Kidney (tissue), 14 donors: ENCODE measurements around the gene TBC1D24. TPM values are rescaled to one million over a fixed set of nuclear protein-coding genes. Genes with fewer than 3 reads are reported as not detected.
A peak's percentile ranks its signal among the peaks of the same experiment; 100 is the strongest.
"Not testable (repeated sequence)": the region's sequence is repeated elsewhere in the genome, so short reads cannot be mapped to it uniquely, and the experiment has no call there.

Experiments used
- DNase-seq, 5 donors: peaks; one replicate each; pipeline ENCODE4 v3.0.0-alpha.2; 2013 to 2020
- FAIRE-seq: peaks from 2 replicates; lab custom pipeline; 2012; peaks lifted over from hg19 to GRCh38; lab: Jason Lieb, UNC
- H3K27ac ChIP-seq, 2 donors: one replicate each; pipeline ENCODE4 v1.7.0; 2013; ENCODE audit warnings: low read depth in 2 of 2, low read length in 2 of 2, inconsistent platforms in 1 of 2
- H3K27me3 ChIP-seq: one replicate; pipeline ENCODE4 v1.7.1; 2013; ENCODE audit warnings: low read length, inconsistent platforms; ENCODE audit not compliant: control insufficient read depth, insufficient read depth
- H3K36me3 ChIP-seq, 3 donors: one replicate each; pipeline versions ENCODE4 v1.7.0 to v1.7.1; 2013; ENCODE audit warnings: low read length in 3 of 3, control low read depth in 1 of 3, inconsistent platforms in 1 of 3; ENCODE audit not compliant: insufficient read depth in 3 of 3, control insufficient read depth in 2 of 3
- H3K4me1 ChIP-seq, 3 donors: one replicate each; pipeline versions ENCODE4 v1.7.0 to v1.7.1; 2013; ENCODE audit warnings: low read length in 3 of 3, inconsistent platforms in 1 of 3, low read depth in 1 of 3; ENCODE audit not compliant: control insufficient read depth in 2 of 3, insufficient read depth in 2 of 3
- H3K4me3 ChIP-seq, 3 donors: one replicate each; pipeline versions ENCODE4 v1.7.0 to v1.8.1; 2013; ENCODE audit warnings: low read length in 3 of 3, control low read depth in 1 of 3, inconsistent platforms in 1 of 3
- H3K9ac ChIP-seq, 3 donors: one replicate each; pipeline versions ENCODE4 v1.7.0 to v1.7.1; 2013; ENCODE audit warnings: low read length in 3 of 3, control low read depth in 1 of 3, inconsistent platforms in 1 of 3
- H3K9me3 ChIP-seq, 3 donors: one replicate each; pipeline versions ENCODE4 v1.7.0 to v1.7.1; 2013; ENCODE audit warnings: low read length in 3 of 3, control low read depth in 1 of 3, inconsistent platforms in 1 of 3; ENCODE audit not compliant: control insufficient read depth in 2 of 3, insufficient read depth in 1 of 3
- intact Hi-C: fragments of 100-400 bp; cut with DNase I; formaldehyde crosslinking; loops from one replicate; pipeline ENCODE4 v1.11.1; 2022
- polyA plus RNA-seq: library from polyadenylated mRNA; stranded (reverse); fragments of 350-450 nt; fragmentation: Illumina TruSeq; extraction: RNeasy Lipid Tissue Mini Kit (QIAGEN cat#74804); gene quantifications from one replicate; pipeline ENCODE4 v1.2.3, GENCODE V29; 2014; ENCODE audit warnings: low read depth, low replicate concordance; ENCODE audit not compliant: insufficient read depth
- total RNA-seq: library from RNA; stranded (reverse); fragmentation: NEBNext Ultra II Directional; extraction: Animal tissue kit (Norgen Biotek cat#: 25700); gene quantifications from one replicate; pipeline ENCODE4 v1.2.1, GENCODE V29; 2021
- TF ChIP-seq, protein P1 (sequence below): IDR thresholded peaks from 3 replicates; pipeline ENCODE4 v1.5.1; 2012; ENCODE audit warnings: mild to moderate bottlenecking, moderate library complexity, borderline replicate concordance; ENCODE audit not compliant: insufficient read depth; ENCODE audit errors: extremely low read depth
- donor health status: control.
- donor health status: control.
- donor health status: control.
- donor health status: control.
- donor health status: control.
- donor health status: DM: yes; HTN: yes; CAD: no.
- donor health status: Normal renal cell carcinoma (clear cell type).

Gene TBC1D24
- total and polyA plus RNA-seq, 2 donors from 2014 or later, result 23.9 to 25.7 TPM

DNA sequence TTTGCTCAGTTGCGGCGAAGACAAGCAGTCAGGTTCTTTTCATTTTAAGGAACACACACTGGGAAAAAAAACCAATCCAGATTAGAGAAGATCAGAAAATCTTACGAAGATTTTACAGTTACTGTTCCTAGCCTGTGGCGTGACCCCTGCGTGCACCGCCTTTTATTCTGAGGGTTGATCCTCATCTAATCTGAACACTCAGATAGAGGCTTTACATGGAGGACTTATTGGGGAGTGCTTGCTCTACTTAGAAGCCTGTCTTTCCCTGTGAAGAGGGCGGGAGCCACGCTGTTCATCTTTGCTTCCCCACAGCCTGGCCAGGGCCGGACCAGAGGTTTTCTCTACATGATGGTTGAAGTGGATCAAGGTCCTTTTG is 1.4 kb downstream of the TBC1D24 start:
- peaks cover 0 to 50% (median 17%) of the 10 kb centered on the region in 3 donors for H3K4me1 ChIP-seq
- H3K9ac ChIP-seq, result peak overlapping the region in 2 of 3 donors; percentile 2 to 37
- H3K27ac ChIP-seq, result peak overlapping the region; percentile 27 to 68
- H3K36me3 ChIP-seq, result no peaks in the 10 kb centered on the region
- TF ChIP-seq, protein P1, sequence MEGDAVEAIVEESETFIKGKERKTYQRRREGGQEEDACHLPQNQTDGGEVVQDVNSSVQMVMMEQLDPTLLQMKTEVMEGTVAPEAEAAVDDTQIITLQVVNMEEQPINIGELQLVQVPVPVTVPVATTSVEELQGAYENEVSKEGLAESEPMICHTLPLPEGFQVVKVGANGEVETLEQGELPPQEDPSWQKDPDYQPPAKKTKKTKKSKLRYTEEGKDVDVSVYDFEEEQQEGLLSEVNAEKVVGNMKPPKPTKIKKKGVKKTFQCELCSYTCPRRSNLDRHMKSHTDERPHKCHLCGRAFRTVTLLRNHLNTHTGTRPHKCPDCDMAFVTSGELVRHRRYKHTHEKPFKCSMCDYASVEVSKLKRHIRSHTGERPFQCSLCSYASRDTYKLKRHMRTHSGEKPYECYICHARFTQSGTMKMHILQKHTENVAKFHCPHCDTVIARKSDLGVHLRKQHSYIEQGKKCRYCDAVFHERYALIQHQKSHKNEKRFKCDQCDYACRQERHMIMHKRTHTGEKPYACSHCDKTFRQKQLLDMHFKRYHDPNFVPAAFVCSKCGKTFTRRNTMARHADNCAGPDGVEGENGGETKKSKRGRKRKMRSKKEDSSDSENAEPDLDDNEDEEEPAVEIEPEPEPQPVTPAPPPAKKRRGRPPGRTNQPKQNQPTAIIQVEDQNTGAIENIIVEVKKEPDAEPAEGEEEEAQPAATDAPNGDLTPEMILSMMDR, result no peak
- H3K9me3 ChIP-seq, result no peaks in the 10 kb centered on the region
- DNase-seq, result peak in 1 of 5 donors; percentile 39
- H3K4me3 ChIP-seq, result peak overlapping the region in 2 of 3 donors; percentile 6 to 47
- no peak for FAIRE-seq
- no peaks in the 10 kb centered on the region for H3K27me3 ChIP-seq
- intact Hi-C loops, result no loop called here

DNA sequence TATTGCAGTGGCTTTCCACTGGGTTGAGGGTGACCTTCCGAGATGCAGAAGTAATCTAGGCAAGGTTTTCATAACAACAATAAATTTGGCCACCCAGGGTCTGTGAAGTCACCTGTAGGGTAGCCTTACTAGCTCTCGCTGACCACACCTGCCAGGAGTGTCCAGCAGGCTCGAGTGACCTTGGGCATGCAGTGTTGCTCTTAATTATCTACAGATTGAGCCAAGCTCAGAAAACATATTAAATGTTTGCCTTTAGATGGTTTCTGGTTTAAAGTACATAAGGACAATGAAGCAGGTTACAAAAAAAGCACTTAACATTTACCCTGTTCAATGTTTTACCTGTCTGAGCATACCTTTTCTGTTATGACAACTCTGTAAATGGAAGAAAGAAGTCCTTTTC is 1.8 kb downstream of the TBC1D24 start:
- no peaks in the 10 kb centered on the region for H3K9me3 ChIP-seq
- FAIRE-seq (no peak), DNase-seq (no peak)
- no peaks in the 10 kb centered on the region for H3K27me3 ChIP-seq
- peak overlapping the region in 1 of 3 donors; percentile 41 for H3K9ac ChIP-seq
- no peak overlapping the region for H3K4me3 ChIP-seq
- TF ChIP-seq, protein P1, result no peak
- peaks cover 0 to 50% (median 17%) of the 10 kb centered on the region in 3 donors for H3K4me1 ChIP-seq
- H3K27ac ChIP-seq, result peak overlapping the region; percentile 27 to 68
- intact Hi-C loops, result no loop called here
- H3K36me3 ChIP-seq, result no peaks in the 10 kb centered on the region

DNA sequence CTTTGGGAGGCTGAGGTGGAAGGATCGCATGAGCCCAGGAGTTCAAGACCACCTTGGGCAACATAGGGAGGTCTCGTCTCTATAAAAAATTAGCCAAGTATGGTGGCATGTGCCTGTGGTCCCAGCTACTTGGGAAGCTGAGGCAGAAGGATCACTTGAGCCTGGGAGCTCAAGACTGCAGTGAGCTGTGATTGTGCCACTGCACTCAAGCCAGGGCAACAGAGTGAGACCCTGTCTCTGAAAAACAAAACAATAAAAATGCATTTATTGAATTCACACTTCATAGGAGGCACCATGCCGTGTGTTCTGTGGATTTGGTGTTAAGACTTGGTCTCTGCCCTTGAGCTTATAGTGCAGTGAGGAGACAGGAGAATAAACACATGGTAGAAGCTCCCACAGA is 2.4 kb downstream of the TBC1D24 start:
- Histone ChIP-seq H3K9me3 (no peaks in the 10 kb centered on the region), H3K9ac (peak overlapping the region in 2 of 3 donors; percentile 10 to 41), H3K4me1 (peaks cover 0 to 51% (median 17%) of the 10 kb centered on the region in 3 donors), H3K36me3 (no peaks in the 10 kb centered on the region), H3K27me3 (no peaks in the 10 kb centered on the region), H3K27ac (peak overlapping the region; percentile 27 to 68), H3K4me3 (no peak overlapping the region)
- FAIRE-seq (no peak), DNase-seq (no peak)
- intact Hi-C loops, result no loop called here
- TF ChIP-seq, protein P1, result no peak

DNA sequence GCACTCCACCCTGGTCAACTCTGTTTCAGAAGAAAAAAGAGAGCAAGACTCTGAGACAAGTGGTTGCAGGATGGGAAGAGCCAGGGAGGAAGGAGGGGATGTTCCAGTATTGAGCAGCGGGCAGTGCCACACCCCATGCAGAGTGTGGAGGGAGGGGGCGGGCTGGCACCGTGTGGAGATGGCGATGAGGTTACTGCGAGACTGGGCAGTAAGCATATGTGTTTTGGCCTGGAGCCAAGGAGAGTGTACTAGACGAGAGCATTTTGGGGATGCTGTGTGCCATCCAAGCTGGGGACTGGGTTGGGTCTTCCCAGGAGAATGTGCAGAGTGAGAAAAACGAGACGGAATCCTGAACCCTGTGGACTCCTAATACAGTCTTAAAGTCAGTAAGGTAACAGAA is 3.4 kb downstream of the TBC1D24 start:
- Histone ChIP-seq H3K27me3 (no peaks in the 10 kb centered on the region), H3K36me3 (no peaks in the 10 kb centered on the region), H3K4me3 (no peak overlapping the region), H3K9me3 (no peaks in the 10 kb centered on the region), H3K27ac (no peak overlapping the region), H3K9ac (peak overlapping the region in 1 of 3 donors; percentile 26), H3K4me1 (peaks cover 0 to 56% (median 17%) of the 10 kb centered on the region in 3 donors)
- intact Hi-C loops, result no loop called here
- TF ChIP-seq, protein P1, result no peak
- DNase-seq (no peak), FAIRE-seq (no peak)

DNA sequence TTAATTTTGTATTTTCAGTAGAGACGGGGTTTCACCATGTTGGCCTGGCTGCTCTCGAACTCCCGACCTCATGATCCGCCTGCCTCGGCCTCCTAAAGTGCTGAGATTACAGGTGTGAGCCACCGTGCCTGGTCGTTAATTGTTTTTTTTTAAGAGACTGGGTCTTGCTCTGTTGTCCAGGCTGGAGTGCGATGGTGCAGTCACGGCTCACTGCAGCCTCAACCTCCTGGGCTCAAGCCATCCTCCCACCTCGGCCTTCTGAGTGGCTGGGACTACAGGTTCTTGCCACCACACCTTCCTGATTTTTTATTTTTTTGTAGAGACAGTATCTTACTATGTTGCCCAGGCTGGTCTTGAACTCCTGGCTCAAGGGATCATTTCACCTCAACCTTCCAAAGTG is 5.1 kb downstream of the TBC1D24 start:
- Histone ChIP-seq H3K27ac (peak overlapping the region in 1 of 2 donors; percentile 55), H3K4me1 (peaks cover 0 to 56% (median 17%) of the 10 kb centered on the region in 3 donors)
- FAIRE-seq, result not testable (repeated sequence)

More for the DNA sequence above, 5.1 kb downstream of the TBC1D24 start:
- H3K4me3 ChIP-seq, H3K36me3 ChIP-seq, H3K9ac ChIP-seq, H3K27me3 ChIP-seq, H3K9me3 ChIP-seq, intact Hi-C loops: not testable (repeated sequence)
- DNase-seq, result peak in 1 of 5 donors; percentile 41
